KOPT-K1 (cell line): Measurements from ENCODE around the gene PLPPR3.
"Not testable (repeated sequence)": the region's sequence is repeated elsewhere in the genome, so short reads cannot be mapped to it uniquely, and the experiment has no call there.

Experiments used
- H3K27ac ChIP-seq: fragments of 200-600 bp; sonication (generic); 2 replicates; pipeline ENCODE4 v1.5.1; 2016; ENCODE audit warnings: antibody characterized with exemption, mild to moderate bottlenecking, low read depth, low read length; ENCODE audit not compliant: poor library complexity, severe bottlenecking
- H3K36me3 ChIP-seq: fragments of 200-600 bp; sonication (generic); 2 replicates; pipeline ENCODE4 v1.5.1; 2017; ENCODE audit warnings: antibody characterized with exemption, mild to moderate bottlenecking, low read length, moderate library complexity; ENCODE audit not compliant: insufficient read depth
- H3K9me3 ChIP-seq: fragments of 200-600 bp; sonication (generic); 2 replicates; pipeline ENCODE4 v1.5.1; 2017; ENCODE audit warnings: antibody characterized with exemption, low read length, mild to moderate bottlenecking; ENCODE audit not compliant: insufficient read depth, poor library complexity, severe bottlenecking

PLPPR3 gene

DNA sequence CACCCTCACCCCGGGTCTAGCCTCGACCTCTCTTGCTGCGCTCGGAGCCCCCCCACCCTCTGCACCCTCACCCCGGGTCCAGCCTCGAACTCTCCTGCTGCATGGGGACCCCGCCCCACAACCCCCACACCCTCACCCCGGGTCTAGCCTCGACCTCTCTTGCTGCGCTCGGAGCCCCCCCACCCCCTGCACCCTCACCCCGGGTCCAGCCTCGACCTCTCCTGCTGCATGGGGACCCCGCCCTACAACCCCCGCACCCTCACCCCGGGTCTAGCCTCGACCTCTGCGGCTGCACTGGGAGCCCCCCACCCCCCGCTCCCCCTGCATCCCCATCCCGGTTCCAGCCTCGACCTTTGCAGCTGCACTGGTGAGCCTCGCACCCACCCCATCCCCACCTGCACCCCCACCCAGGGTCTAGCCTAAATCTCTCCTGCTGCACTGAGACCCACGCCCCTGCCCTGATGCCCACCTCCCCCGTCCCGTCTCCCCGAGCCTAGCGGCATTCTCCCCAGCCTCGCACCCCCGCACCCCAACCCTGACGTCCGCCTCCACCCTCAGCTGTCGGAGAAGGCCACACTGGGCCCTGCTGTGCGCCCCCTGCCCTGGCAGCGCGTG lies 39.5 kb upstream of the PLPPR3 start:
- Histone ChIP-seq H3K27ac (no peak overlapping the region), H3K36me3 (no peaks in the 10 kb centered on the region)

DNA sequence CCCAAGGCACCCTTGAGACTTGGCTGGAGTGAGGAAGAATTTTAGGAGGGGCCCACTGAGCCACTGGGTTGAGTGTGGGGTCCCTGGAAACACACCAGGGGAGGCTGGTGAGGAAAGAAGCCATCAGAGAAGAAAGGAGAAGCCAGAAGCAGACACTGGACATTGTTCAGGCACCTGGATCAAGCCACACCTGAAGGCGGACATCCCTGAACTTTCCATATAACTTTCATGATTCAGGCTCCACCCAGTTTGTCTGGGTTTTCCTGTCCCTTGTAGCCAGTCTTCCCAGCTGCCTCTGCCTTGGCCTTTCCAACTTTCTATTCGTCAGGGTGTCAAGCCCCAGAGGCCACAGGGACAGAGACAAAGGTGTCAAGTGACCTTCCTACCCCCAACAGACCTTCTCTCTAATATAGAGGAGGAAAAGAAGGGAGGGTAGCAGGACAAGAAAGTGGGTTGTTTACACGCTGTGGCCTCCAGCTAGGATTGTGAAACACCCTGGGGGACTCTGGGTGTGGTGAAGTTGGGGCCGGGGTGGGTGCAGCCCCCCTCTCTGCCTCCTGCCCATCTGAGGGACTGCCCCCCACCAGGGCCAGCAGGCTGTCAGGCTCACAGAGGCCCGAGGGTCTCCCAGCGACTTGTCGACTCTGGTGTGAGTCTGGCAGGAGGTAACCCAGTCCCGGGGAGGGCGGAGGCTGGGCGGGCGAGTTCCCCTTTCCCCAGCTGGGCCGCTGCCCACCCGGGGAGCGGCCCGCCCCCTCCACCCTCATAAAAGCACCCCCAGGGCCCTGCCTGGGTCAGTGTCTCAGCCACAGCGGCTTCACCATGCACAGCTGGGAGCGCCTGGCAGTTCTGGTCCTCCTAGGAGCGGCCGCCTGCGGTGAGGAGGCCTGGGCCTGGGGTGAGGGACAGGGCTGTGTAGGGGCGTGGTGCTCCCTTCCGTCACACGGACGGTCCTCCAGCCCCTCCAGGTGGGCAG lies 37.4 kb upstream of the PLPPR3 start, which contains the start of gene CFD:
TSS of gene CFD (plus strand) at position 797 of the 976 bp plus-strand sequence. CDS start at position 823, 26 bp downstream.
- Histone ChIP-seq H3K36me3 (no peaks in the 10 kb centered on the region), H3K27ac (no peak within 1 kb of the TSS), H3K9me3 (no peaks in the 10 kb centered on the region)

More for the DNA sequence above, 39.5 kb upstream of the PLPPR3 start:
- H3K9me3 ChIP-seq = no peaks in the 10 kb centered on the region

DNA sequence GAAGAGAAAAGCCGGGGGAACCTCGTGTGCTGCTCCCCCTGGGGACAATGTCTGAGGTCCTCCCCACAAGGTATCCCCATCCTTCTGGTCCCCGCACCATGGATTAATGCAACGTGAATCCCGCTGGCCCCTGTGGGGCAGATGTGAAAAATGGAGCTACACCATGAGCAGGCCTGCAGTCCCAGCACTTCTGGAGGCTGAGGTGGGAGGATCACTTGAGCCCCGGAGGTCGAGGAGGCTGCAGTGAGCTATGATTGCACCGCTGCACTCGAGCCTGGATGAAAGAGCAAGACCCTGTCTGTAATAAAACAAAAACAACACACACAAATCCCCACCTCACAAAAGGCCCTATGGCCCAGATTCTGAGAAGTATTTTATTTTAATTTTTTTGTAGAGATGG lies 36.5 kb upstream of the PLPPR3 start:
- Histone ChIP-seq H3K9me3 (no peaks in the 10 kb centered on the region), H3K27ac (no peak overlapping the region), H3K36me3 (no peaks in the 10 kb centered on the region)

DNA sequence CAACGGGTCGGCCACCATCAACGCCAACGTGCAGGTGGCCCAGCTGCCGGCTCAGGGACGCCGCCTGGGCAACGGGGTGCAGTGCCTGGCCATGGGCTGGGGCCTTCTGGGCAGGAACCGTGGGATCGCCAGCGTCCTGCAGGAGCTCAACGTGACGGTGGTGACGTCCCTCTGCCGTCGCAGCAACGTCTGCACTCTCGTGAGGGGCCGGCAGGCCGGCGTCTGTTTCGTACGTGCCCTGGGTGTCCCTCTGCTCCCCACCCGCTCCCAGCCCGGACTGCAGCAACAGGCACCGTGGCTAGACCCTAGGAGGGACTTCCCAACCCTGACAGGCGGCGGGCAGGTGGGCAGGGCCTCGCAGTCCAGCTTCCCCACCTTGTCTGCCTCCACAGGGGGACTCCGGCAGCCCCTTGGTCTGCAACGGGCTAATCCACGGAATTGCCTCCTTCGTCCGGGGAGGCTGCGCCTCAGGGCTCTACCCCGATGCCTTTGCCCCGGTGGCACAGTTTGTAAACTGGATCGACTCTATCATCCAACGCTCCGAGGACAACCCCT lies 33.9 kb upstream of the PLPPR3 start:
- no peak overlapping the region for H3K27ac ChIP-seq
- H3K36me3 ChIP-seq = no peaks in the 10 kb centered on the region

DNA sequence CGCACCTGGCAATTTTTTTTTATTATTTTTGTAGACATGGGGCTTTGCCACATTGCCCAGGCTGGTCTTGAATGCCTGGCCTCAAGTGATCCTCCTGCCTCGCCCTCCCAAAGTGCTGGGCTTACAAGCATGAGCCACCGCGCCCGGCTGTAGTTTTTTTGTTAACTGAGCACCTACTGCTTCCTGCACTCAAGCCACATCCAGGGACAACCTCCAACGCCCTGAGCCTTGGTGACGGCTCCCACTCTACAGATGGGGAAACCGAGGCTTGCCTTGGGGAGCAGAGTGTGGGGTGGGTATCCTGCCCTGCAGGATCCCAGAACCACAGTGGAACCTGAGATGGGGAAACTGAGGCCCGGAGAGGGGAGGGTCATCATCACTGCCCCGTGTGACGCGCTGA lies 33.4 kb upstream of the PLPPR3 start:
- no peak overlapping the region for H3K27ac ChIP-seq
- no peaks in the 10 kb centered on the region for H3K9me3 ChIP-seq
- no peaks in the 10 kb centered on the region for H3K36me3 ChIP-seq

More for the DNA sequence above, 33.9 kb upstream of the PLPPR3 start:
- no peaks in the 10 kb centered on the region for H3K9me3 ChIP-seq

DNA sequence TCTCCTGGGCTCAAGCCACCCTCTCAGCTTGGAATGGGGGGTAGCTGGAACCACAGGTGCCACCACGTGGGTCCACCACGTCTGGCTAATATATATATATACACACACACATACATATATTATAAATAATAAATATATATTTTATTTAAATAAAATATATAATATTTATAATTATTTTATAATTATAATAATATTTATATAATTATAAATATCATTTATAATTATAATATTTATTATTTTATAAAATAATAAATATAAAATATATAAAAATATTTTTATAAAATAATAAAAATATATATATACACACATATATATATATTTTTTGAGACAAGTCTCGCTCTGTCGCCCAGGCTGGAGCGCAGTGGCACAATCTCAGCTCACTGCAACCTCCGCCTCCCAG lies 32.8 kb upstream of the PLPPR3 start:
- H3K9me3 ChIP-seq = no peaks in the 10 kb centered on the region
- no peaks in the 10 kb centered on the region for H3K36me3 ChIP-seq
- no peak overlapping the region for H3K27ac ChIP-seq

DNA sequence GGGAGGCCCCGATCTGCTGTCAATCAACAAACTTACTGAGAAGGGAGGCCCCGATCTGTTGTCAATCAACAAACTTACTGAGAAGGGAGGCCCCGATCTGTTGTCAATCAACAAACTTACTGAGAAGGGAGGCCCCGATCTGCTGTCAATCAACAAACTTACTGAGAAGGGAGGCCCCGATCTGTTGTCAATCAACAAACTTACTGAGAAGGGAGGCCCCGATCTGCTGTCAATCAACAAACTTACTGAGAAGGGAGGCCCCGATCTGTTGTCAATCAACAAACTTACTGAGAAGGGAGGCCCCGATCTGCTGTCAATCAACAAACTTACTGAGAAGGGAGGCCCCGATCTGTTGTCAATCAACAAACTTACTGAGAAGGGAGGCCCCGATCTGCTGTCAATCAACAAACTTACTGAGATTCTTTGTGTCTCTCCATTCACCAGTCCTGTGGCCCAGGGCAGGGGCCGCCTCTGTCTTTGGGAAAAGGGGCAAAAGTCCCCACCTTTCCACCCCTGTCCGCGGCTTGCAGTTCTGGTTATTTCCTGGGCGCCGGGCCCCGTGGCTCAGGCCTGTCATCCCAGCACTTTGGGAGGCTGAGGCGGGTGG lies 32.0 kb upstream of the PLPPR3 start:
- H3K27ac ChIP-seq, H3K36me3 ChIP-seq, H3K9me3 ChIP-seq: not testable (repeated sequence)

DNA sequence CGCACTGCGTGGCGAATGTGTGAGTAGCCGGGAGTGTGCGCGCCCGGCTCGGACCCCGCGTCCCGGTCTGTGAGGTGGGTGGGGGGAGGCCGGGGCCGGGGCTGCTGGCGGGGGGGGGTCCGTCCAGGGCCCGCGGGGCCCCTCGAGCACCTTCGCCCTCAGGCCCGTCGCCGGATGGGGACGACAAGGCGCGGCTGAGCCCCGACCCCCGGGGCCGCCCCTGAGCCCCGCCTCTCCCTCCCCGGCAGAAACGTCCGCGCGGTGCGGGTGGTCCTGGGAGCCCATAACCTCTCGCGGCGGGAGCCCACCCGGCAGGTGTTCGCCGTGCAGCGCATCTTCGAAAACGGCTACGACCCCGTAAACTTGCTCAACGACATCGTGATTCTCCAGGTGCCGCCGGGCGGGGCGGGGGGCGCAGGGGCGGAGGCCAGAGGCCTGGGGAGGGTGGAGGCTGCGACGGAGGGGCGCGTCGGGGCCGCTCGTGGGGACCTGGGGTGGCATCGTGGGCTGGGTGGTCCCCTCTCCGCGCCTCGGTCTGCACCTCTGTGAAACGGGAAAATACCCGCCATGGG lies 31.3 kb upstream of the PLPPR3 start:
- H3K27ac ChIP-seq = no peak overlapping the region

DNA sequence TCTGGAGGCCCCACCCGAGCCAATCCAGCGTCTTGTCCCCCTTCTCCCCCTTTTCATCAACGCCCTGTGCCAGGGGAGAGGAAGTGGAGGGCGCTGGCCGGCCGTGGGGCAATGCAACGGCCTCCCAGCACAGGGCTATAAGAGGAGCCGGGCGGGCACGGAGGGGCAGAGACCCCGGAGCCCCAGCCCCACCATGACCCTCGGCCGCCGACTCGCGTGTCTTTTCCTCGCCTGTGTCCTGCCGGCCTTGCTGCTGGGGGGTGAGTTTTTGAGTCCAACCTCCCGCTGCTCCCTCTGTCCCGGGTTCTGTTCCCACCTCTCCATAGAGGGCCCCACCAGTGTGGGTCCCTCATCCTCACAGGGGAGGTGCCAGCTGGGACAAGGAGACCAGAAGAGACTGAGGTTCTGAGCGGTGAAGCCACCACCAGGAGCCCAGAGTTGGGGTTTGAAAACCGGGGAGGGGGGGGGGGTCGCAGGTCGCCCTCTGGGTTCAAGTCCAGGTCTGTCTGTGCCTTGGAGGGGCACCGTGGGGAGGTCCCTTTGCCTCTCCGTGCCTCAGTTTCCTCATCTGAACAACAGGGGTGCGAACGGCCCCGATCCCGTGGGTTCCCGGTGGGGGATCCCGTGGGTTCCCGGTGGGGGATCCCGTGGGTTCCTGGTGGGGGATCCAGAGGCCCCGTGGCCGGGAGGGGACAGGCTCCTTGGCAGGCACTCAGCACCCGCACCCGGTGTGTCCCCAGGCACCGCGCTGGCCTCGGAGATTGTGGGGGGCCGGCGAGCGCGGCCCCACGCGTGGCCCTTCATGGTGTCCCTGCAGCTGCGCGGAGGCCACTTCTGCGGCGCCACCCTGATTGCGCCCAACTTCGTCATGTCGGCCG lies 30.6 kb upstream of the PLPPR3 start, which contains the start of gene ELANE:
TSS of gene ELANE (plus strand) at position 168 of the 878 bp plus-strand sequence. CDS start at position 194, 26 bp downstream.
- Histone ChIP-seq H3K9me3 (no peaks in the 10 kb centered on the region), H3K36me3 (no peaks in the 10 kb centered on the region), H3K27ac (no peak within 1 kb of the TSS)

More for the DNA sequence above, 31.3 kb upstream of the PLPPR3 start:
- no peaks in the 10 kb centered on the region for H3K9me3 ChIP-seq
- H3K36me3 ChIP-seq = no peaks in the 10 kb centered on the region

DNA sequence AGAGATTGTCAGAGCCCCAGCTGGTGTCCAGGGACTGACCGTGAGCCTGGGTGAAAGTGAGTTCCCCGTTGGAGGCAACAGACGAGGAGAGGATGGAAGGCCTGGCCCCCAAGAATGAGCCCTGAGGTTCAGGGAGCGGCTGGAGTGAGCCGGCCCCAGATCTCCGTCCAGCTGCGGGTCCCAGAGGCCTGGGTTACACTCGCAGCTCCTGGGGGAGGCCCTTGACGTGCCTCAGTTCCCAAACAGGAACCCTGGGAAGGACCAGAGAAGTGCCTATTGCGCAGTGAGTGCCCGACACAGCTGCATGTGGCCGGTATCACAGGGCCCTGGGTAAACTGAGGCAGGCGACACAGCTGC lies 29.2 kb upstream of the PLPPR3 start:
- Histone ChIP-seq H3K9me3 (no peaks in the 10 kb centered on the region), H3K36me3 (no peaks in the 10 kb centered on the region), H3K27ac (no peak overlapping the region)

DNA sequence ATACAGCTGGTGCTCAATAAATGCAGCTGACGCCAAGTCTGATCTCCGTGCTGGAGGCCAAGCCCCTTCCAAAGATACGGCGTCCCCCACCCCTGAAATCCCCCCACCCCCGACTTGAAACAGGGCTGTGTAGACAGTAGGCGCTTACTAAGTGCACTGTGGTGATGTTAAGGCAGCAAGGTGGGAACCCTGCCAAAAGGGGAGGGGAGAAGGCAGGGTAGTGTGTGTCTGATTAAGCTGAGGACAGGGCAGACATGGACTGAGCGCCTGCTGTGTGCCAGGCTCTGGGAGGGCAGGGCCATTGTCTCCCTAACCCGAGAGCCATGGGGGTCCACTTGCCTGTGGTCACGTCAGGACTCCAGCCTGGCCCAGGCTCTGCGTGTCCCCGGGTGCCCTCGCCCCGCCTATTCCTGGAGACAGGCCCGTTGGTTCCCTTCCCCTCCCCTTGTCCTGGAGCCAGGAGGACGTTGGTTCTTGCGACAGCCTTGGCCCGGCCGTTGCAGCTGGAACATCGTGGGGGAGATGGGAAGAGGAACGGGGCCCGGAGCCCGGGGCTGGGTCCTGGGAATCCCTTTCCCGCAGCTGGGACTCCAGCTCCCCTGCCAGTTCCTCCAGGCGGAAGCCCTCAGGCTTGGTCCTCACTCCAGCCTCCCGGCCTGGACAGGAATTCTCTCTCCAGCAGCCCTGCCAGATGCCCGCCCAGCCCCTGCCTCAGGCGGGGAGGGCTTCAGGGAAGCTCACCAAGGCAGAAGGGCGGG lies 28.6 kb upstream of the PLPPR3 start:
- Histone ChIP-seq H3K36me3 (no peaks in the 10 kb centered on the region), H3K27ac (no peak overlapping the region), H3K9me3 (no peaks in the 10 kb centered on the region)

DNA sequence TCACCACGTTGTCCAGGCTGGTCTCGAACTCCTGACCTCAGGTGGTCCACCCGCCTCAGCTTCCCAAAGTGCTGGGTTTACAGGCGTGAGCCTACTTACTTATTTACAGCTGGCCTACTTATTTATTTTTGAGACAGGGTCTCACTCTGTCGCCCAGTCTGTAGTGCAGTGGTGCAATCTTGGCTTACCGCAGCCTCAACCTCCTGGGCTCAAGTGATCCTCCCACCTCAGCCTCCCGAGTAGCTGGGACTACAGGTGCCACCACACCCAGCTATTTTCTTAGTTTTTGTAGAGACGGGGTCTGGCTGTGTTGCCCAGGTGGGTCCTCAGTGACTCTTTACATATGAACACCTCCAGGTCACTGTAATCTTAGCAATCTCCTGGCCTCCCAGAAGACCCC lies 27.4 kb upstream of the PLPPR3 start:
- not testable (repeated sequence) for H3K27ac ChIP-seq, H3K36me3 ChIP-seq

DNA sequence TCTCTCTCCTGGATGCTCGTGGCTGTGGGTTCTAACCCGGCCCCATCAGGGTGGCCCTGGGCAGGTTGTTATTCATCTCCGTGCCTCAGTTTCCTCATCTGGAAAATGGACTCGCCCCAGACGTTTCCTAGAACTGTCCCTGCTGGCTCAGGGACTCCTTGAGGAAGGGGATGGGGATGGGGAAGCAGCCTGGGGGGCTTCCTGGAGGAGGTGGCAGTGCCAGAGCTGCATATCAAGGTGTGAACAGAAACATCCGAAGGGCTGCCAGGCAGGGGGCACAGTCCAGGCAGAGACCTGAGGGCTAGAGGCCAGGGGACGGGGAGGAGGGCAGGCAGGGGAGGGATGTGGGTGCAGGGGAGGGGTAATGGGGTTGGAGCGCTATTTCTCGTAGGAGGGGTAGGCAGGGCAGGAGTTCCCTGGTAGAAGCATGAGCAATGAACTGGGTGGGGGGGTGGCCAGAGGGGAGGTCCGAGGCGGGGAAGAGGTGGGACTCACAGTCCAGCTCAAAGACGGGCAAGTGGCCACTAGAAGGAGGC lies 26.7 kb upstream of the PLPPR3 start:
- Histone ChIP-seq H3K9me3 (no peaks in the 10 kb centered on the region), H3K36me3 (no peaks in the 10 kb centered on the region), H3K27ac (no peak overlapping the region)

More for the DNA sequence above, 27.4 kb upstream of the PLPPR3 start:
- not testable (repeated sequence) for H3K9me3 ChIP-seq
